Measurements from ENCODE around the gene RFT1.

The RFT1 gene

GRCh38 chr3:53146319-53146891 lies 16.2 kb upstream of the RFT1 start:
- no peak overlapping the region for H3K27ac ChIP-seq (ENCODE audit: low read length)

GRCh38 chr3:53145713-53146080 lies 15.5 kb upstream of the RFT1 start:
- Histone ChIP-seq H3K27ac (ENCODE audit: low read length) (peak overlapping the region; percentile 17), H3K4me1 (ENCODE audit: control insufficient read depth in 1 of 2, insufficient read depth in 2 of 2, low read length in 2 of 2) (peaks cover 5 to 10% of the 10 kb centered on the region in 2 donors), H3K4me3 (ENCODE audit: low read depth in 1 of 2, low read length in 2 of 2) (no peak overlapping the region), H3K9me3 (ENCODE audit: control insufficient read depth in 1 of 2, low read length in 2 of 2) (no peaks in the 10 kb centered on the region), H3K27me3 (ENCODE audit: low read depth, low read length) (no peaks in the 10 kb centered on the region), H3K36me3 (ENCODE audit: control insufficient read depth in 1 of 2, insufficient read depth in 2 of 2, low read length in 2 of 2) (no peaks in the 10 kb centered on the region)

More at GRCh38 chr3:53146319-53146891, 16.2 kb upstream of the RFT1 start:
- Histone ChIP-seq H3K36me3 (ENCODE audit: control insufficient read depth in 1 of 2, insufficient read depth in 2 of 2, low read length in 2 of 2) (no peaks in the 10 kb centered on the region), H3K9me3 (ENCODE audit: control insufficient read depth in 1 of 2, low read length in 2 of 2) (no peaks in the 10 kb centered on the region), H3K4me3 (ENCODE audit: low read depth in 1 of 2, low read length in 2 of 2) (no peak overlapping the region), H3K27me3 (ENCODE audit: low read depth, low read length) (no peaks in the 10 kb centered on the region), H3K4me1 (ENCODE audit: control insufficient read depth in 1 of 2, insufficient read depth in 2 of 2, low read length in 2 of 2) (peaks cover 5 to 12% of the 10 kb centered on the region in 2 donors)

- H3K27me3 ChIP-seq (ENCODE audit: low read depth, low read length), result no peaks in the 10 kb centered on the region
- H3K36me3 ChIP-seq (ENCODE audit: control insufficient read depth in 1 of 2, insufficient read depth in 2 of 2, low read length in 2 of 2), result no peaks in the 10 kb centered on the region
- H3K4me1 ChIP-seq (ENCODE audit: control insufficient read depth in 1 of 2, insufficient read depth in 2 of 2, low read length in 2 of 2), result peaks cover 6% of the 10 kb centered on the region in 2 donors
- no peak overlapping the region for H3K4me3 ChIP-seq (ENCODE audit: low read depth in 1 of 2, low read length in 2 of 2)
- no peaks in the 10 kb centered on the region for H3K9me3 ChIP-seq (ENCODE audit: control insufficient read depth in 1 of 2, low read length in 2 of 2)
- H3K27ac ChIP-seq (ENCODE audit: low read length), result peak overlapping the region; percentile 17
Measured at GRCh38 chr3:53144862-53145712, 14.9 kb upstream of the RFT1 start.

GRCh38 chr3:53144446-53144845 lies 14.2 kb upstream of the RFT1 start:
- Histone ChIP-seq H3K36me3 (ENCODE audit: control insufficient read depth in 1 of 2, insufficient read depth in 2 of 2, low read length in 2 of 2) (no peaks in the 10 kb centered on the region), H3K27me3 (ENCODE audit: low read depth, low read length) (no peaks in the 10 kb centered on the region), H3K9me3 (ENCODE audit: control insufficient read depth in 1 of 2, low read length in 2 of 2) (no peaks in the 10 kb centered on the region), H3K27ac (ENCODE audit: low read length) (no peak overlapping the region), H3K4me3 (ENCODE audit: low read depth in 1 of 2, low read length in 2 of 2) (no peak overlapping the region), H3K4me1 (ENCODE audit: control insufficient read depth in 1 of 2, insufficient read depth in 2 of 2, low read length in 2 of 2) (peaks cover 4 to 8% of the 10 kb centered on the region in 2 donors)

GRCh38 chr3:53142986-53143385 lies 12.8 kb upstream of the RFT1 start:
- Histone ChIP-seq H3K4me1 (ENCODE audit: control insufficient read depth in 1 of 2, insufficient read depth in 2 of 2, low read length in 2 of 2) (peaks cover 4 to 8% of the 10 kb centered on the region in 2 donors), H3K9me3 (ENCODE audit: control insufficient read depth in 1 of 2, low read length in 2 of 2) (no peaks in the 10 kb centered on the region), H3K27me3 (ENCODE audit: low read depth, low read length) (no peaks in the 10 kb centered on the region), H3K36me3 (ENCODE audit: control insufficient read depth in 1 of 2, insufficient read depth in 2 of 2, low read length in 2 of 2) (no peaks in the 10 kb centered on the region), H3K27ac (ENCODE audit: low read length) (no peak overlapping the region), H3K4me3 (ENCODE audit: low read depth in 1 of 2, low read length in 2 of 2) (no peak overlapping the region)

- H3K4me3 ChIP-seq (ENCODE audit: low read depth in 1 of 2, low read length in 2 of 2), result no peak overlapping the region
- no peaks in the 10 kb centered on the region for H3K36me3 ChIP-seq (ENCODE audit: control insufficient read depth in 1 of 2, insufficient read depth in 2 of 2, low read length in 2 of 2)
- no peaks in the 10 kb centered on the region for H3K27me3 ChIP-seq (ENCODE audit: low read depth, low read length)
- H3K27ac ChIP-seq (ENCODE audit: low read length), result no peak overlapping the region
- H3K9me3 ChIP-seq (ENCODE audit: control insufficient read depth in 1 of 2, low read length in 2 of 2), result no peaks in the 10 kb centered on the region
- peaks cover 0 to 8% of the 10 kb centered on the region in 2 donors for H3K4me1 ChIP-seq (ENCODE audit: control insufficient read depth in 1 of 2, insufficient read depth in 2 of 2, low read length in 2 of 2)
Measured at GRCh38 chr3:53140847-53141845, 10.9 kb upstream of the RFT1 start.

- no peak overlapping the region for H3K4me3 ChIP-seq (ENCODE audit: low read depth in 1 of 2, low read length in 2 of 2)
- H3K4me1 ChIP-seq (ENCODE audit: control insufficient read depth in 1 of 2, insufficient read depth in 2 of 2, low read length in 2 of 2), result peaks cover 0 to 8% of the 10 kb centered on the region in 2 donors
- no peak overlapping the region for H3K27ac ChIP-seq (ENCODE audit: low read length)
- no peaks in the 10 kb centered on the region for H3K9me3 ChIP-seq (ENCODE audit: control insufficient read depth in 1 of 2, low read length in 2 of 2)
- no peaks in the 10 kb centered on the region for H3K36me3 ChIP-seq (ENCODE audit: control insufficient read depth in 1 of 2, insufficient read depth in 2 of 2, low read length in 2 of 2)
- H3K27me3 ChIP-seq (ENCODE audit: low read depth, low read length), result no peaks in the 10 kb centered on the region
Measured at GRCh38 chr3:53139906-53140846, 9.9 kb upstream of the RFT1 start.

- H3K4me1 ChIP-seq (ENCODE audit: control insufficient read depth in 1 of 2, insufficient read depth in 2 of 2, low read length in 2 of 2), result peaks cover 0 to 8% of the 10 kb centered on the region in 2 donors
- H3K36me3 ChIP-seq (ENCODE audit: control insufficient read depth in 1 of 2, insufficient read depth in 2 of 2, low read length in 2 of 2), result no peaks in the 10 kb centered on the region
- H3K27ac ChIP-seq (ENCODE audit: low read length), result no peak overlapping the region
- no peaks in the 10 kb centered on the region for H3K27me3 ChIP-seq (ENCODE audit: low read depth, low read length)
- no peak overlapping the region for H3K4me3 ChIP-seq (ENCODE audit: low read depth in 1 of 2, low read length in 2 of 2)
- H3K9me3 ChIP-seq (ENCODE audit: control insufficient read depth in 1 of 2, low read length in 2 of 2), result no peaks in the 10 kb centered on the region
Measured at GRCh38 chr3:53137835-53138446, 7.7 kb upstream of the RFT1 start.

GRCh38 chr3:53137221-53137620 lies 7.0 kb upstream of the RFT1 start:
- Histone ChIP-seq H3K4me3 (ENCODE audit: low read depth in 1 of 2, low read length in 2 of 2) (no peak overlapping the region), H3K9me3 (ENCODE audit: control insufficient read depth in 1 of 2, low read length in 2 of 2) (no peaks in the 10 kb centered on the region), H3K4me1 (ENCODE audit: control insufficient read depth in 1 of 2, insufficient read depth in 2 of 2, low read length in 2 of 2) (peaks cover 0 to 8% of the 10 kb centered on the region in 2 donors), H3K27ac (ENCODE audit: low read length) (no peak overlapping the region), H3K36me3 (ENCODE audit: control insufficient read depth in 1 of 2, insufficient read depth in 2 of 2, low read length in 2 of 2) (no peaks in the 10 kb centered on the region), H3K27me3 (ENCODE audit: low read depth, low read length) (no peaks in the 10 kb centered on the region)

- Histone ChIP-seq H3K27ac (ENCODE audit: low read length) (no peak overlapping the region), H3K9me3 (ENCODE audit: control insufficient read depth in 1 of 2, low read length in 2 of 2) (no peaks in the 10 kb centered on the region), H3K4me1 (ENCODE audit: control insufficient read depth in 1 of 2, insufficient read depth in 2 of 2, low read length in 2 of 2) (peaks cover 0 to 10% of the 10 kb centered on the region in 2 donors), H3K27me3 (ENCODE audit: low read depth, low read length) (no peaks in the 10 kb centered on the region), H3K4me3 (ENCODE audit: low read depth in 1 of 2, low read length in 2 of 2) (no peak overlapping the region), H3K36me3 (ENCODE audit: control insufficient read depth in 1 of 2, insufficient read depth in 2 of 2, low read length in 2 of 2) (no peaks in the 10 kb centered on the region)
Measured at GRCh38 chr3:53134631-53135232, 4.5 kb upstream of the RFT1 start.

Data from muscle layer of duodenum (tissue), 2 donors.